A673 (cell line): ENCODE measurements around the gene AQP12B.
"Not testable (repeated sequence)": the region's sequence is repeated elsewhere in the genome, so short reads cannot be mapped to it uniquely, and the experiment has no call there.

Experiments
- EZH2 ChIP-seq: fragments of 200-600 bp; sonication (generic); IDR thresholded peaks from 2 replicates; pipeline ENCODE4 v1.6.1; 2017; ENCODE audit warnings: borderline replicate concordance, low read depth, mild to moderate bottlenecking, mixed read lengths, antibody characterized with exemption, low read length; ENCODE audit not compliant: poor library complexity, severe bottlenecking
- TF ChIP-seq, protein P1 (sequence below): fragments of 300-800, 200-600 bp; sonication (generic); conservative IDR thresholded peaks from 2 replicates; pipeline ENCODE4 v1.5.1; 2017; ENCODE audit warnings: low read depth, mild to moderate bottlenecking, antibody characterized with exemption, low read length, moderate library complexity, mixed read lengths

DNA sequence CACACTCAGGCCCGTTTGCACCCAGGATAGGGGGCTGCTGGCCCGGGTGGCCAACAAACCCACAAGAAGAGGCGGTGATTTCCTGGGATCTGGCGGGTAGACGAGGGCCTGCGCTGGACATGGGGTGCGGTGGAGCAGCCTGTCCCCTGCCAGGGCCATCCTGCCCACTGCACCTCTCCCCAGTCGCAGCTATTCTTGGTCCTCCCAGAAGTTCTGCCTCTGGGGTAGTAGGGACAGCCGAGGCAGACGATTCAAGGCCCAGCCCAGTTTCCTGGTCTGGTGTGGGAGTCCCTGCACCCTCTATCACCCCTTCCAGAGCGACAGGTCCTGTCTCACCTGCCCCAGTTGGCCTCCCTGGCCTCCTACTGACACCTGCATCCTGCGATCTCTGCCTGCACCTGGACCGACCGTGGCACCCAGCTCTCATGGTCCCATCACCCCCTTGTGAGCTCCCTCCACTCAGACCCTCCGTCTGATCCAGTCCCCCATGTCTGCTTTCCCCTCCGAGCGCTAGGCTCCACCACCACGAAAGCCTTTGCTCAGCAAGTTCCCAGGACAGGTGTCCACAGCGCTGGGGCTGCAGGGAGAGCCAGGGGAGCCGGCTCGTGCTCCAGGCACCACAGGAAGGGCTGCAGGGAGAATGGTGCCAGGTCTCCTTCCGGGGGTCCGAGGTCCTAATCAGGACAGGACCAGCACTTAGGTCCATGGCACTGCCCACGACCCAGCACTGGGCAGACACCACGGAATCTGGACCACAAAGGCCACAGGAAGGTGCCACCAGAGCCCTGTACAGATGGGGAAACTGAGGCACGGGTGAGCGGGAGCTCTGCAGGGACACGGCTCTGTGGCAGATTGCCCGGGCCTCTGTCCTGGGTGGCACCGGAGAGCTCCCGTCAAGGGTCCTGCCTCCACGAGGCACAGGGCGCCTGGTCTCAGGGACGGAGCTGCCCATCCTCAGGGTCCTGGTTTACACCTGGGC is 10.2 kb upstream of the AQP12B start:
- TF ChIP-seq, protein P1, sequence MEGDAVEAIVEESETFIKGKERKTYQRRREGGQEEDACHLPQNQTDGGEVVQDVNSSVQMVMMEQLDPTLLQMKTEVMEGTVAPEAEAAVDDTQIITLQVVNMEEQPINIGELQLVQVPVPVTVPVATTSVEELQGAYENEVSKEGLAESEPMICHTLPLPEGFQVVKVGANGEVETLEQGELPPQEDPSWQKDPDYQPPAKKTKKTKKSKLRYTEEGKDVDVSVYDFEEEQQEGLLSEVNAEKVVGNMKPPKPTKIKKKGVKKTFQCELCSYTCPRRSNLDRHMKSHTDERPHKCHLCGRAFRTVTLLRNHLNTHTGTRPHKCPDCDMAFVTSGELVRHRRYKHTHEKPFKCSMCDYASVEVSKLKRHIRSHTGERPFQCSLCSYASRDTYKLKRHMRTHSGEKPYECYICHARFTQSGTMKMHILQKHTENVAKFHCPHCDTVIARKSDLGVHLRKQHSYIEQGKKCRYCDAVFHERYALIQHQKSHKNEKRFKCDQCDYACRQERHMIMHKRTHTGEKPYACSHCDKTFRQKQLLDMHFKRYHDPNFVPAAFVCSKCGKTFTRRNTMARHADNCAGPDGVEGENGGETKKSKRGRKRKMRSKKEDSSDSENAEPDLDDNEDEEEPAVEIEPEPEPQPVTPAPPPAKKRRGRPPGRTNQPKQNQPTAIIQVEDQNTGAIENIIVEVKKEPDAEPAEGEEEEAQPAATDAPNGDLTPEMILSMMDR = not testable (repeated sequence)
- TF ChIP-seq EZH2 = not testable (repeated sequence)
